Kidney (tissue), 14 donors: ENCODE data around the gene MAP3K7CL. TPM values are rescaled to one million over a fixed set of nuclear protein-coding genes. Genes with fewer than 3 reads are reported as not detected.

Experiments used
- DNase-seq, 5 donors: peaks; one replicate each; pipeline ENCODE4 v3.0.0-alpha.2; 2013 to 2020
- FAIRE-seq: peaks from 2 replicates; lab custom pipeline; 2012; peaks lifted over from hg19 to GRCh38; lab: Jason Lieb, UNC
- H3K27ac ChIP-seq, 2 donors: one replicate each; pipeline ENCODE4 v1.7.0; 2013; ENCODE audit warnings: low read depth in 2 of 2, low read length in 2 of 2, inconsistent platforms in 1 of 2
- H3K27me3 ChIP-seq: one replicate; pipeline ENCODE4 v1.7.1; 2013; ENCODE audit warnings: low read length, inconsistent platforms; ENCODE audit not compliant: control insufficient read depth, insufficient read depth
- H3K36me3 ChIP-seq, 3 donors: one replicate each; pipeline versions ENCODE4 v1.7.0 to v1.7.1; 2013; ENCODE audit warnings: low read length in 3 of 3, control low read depth in 1 of 3, inconsistent platforms in 1 of 3; ENCODE audit not compliant: insufficient read depth in 3 of 3, control insufficient read depth in 2 of 3
- H3K4me1 ChIP-seq, 3 donors: one replicate each; pipeline versions ENCODE4 v1.7.0 to v1.7.1; 2013; ENCODE audit warnings: low read length in 3 of 3, inconsistent platforms in 1 of 3, low read depth in 1 of 3; ENCODE audit not compliant: control insufficient read depth in 2 of 3, insufficient read depth in 2 of 3
- H3K4me3 ChIP-seq, 3 donors: one replicate each; pipeline versions ENCODE4 v1.7.0 to v1.8.1; 2013; ENCODE audit warnings: low read length in 3 of 3, control low read depth in 1 of 3, inconsistent platforms in 1 of 3
- H3K9ac ChIP-seq, 3 donors: one replicate each; pipeline versions ENCODE4 v1.7.0 to v1.7.1; 2013; ENCODE audit warnings: low read length in 3 of 3, control low read depth in 1 of 3, inconsistent platforms in 1 of 3
- H3K9me3 ChIP-seq, 3 donors: one replicate each; pipeline versions ENCODE4 v1.7.0 to v1.7.1; 2013; ENCODE audit warnings: low read length in 3 of 3, control low read depth in 1 of 3, inconsistent platforms in 1 of 3; ENCODE audit not compliant: control insufficient read depth in 2 of 3, insufficient read depth in 1 of 3
- CTCF ChIP-seq: IDR thresholded peaks from 3 replicates; pipeline ENCODE4 v1.5.1; 2012; ENCODE audit warnings: mild to moderate bottlenecking, moderate library complexity, borderline replicate concordance; ENCODE audit not compliant: insufficient read depth; ENCODE audit errors: extremely low read depth
- intact Hi-C: fragments of 100-400 bp; cut with DNase I; formaldehyde crosslinking; loops from one replicate; pipeline ENCODE4 v1.11.1; 2022
- polyA plus RNA-seq: library from polyadenylated mRNA; stranded (reverse); fragments of 350-450 nt; fragmentation: Illumina TruSeq; extraction: RNeasy Lipid Tissue Mini Kit (QIAGEN cat#74804); gene quantifications from one replicate; pipeline ENCODE4 v1.2.3, GENCODE V29; 2014; ENCODE audit warnings: low read depth, low replicate concordance; ENCODE audit not compliant: insufficient read depth
- total RNA-seq: library from RNA; stranded (reverse); fragmentation: NEBNext Ultra II Directional; extraction: Animal tissue kit (Norgen Biotek cat#: 25700); gene quantifications from one replicate; pipeline ENCODE4 v1.2.1, GENCODE V29; 2021
- donor health status: control.
- donor health status: control.
- donor health status: control.
- donor health status: control.
- donor health status: control.
- donor health status: DM: yes; HTN: yes; CAD: no.
- donor health status: Normal renal cell carcinoma (clear cell type).

MAP3K7CL gene
- total and polyA plus RNA-seq, 2 donors from 2014 or later: 5.4 to 12.7 TPM

GRCh38 chr21:29163341-29164115 lies 33.1 kb downstream of the MAP3K7CL start:
- no peaks in the 10 kb centered on the region for H3K27me3 ChIP-seq
- no peaks in the 10 kb centered on the region for H3K4me1 ChIP-seq
- H3K36me3 ChIP-seq: no peaks in the 10 kb centered on the region
- no peaks in the 10 kb centered on the region for H3K9me3 ChIP-seq
- TF ChIP-seq CTCF: no peak
- no peak overlapping the region for H3K27ac ChIP-seq
- no peak overlapping the region for H3K4me3 ChIP-seq
- FAIRE-seq (no peak), DNase-seq (no peak)
- H3K9ac ChIP-seq: no peak overlapping the region
- intact Hi-C loops: loop anchor here (10.0 kb wide), 1 partner anchor 191 kb away; no protein-coding TSS in a partner anchor

GRCh38 chr21:29164323-29164942 lies 34.0 kb downstream of the MAP3K7CL start:
- DNase-seq: peak in 2 of 5 donors; percentile 62 to 86
- H3K9me3 ChIP-seq: no peaks in the 10 kb centered on the region
- intact Hi-C loops: loop anchor here (10.0 kb wide), 1 partner anchor 190 kb away; no protein-coding TSS in a partner anchor

GRCh38 chr21:29166323-29166722 lies 35.9 kb downstream of the MAP3K7CL start:
- DNase-seq (no peak), FAIRE-seq (no peak)
- Histone ChIP-seq H3K9ac (no peak overlapping the region), H3K27ac (no peak overlapping the region), H3K27me3 (no peaks in the 10 kb centered on the region), H3K9me3 (no peaks in the 10 kb centered on the region), H3K4me1 (no peaks in the 10 kb centered on the region), H3K4me3 (no peak overlapping the region), H3K36me3 (no peaks in the 10 kb centered on the region)
- intact Hi-C loops: loop anchor here (10.0 kb wide), 1 partner anchor 188 kb away; no protein-coding TSS in a partner anchor
- no peak for TF ChIP-seq CTCF

More at GRCh38 chr21:29164323-29164942, 34.0 kb downstream of the MAP3K7CL start:
- Histone ChIP-seq H3K27ac (no peak overlapping the region), H3K4me3 (no peak overlapping the region), H3K27me3 (no peaks in the 10 kb centered on the region), H3K36me3 (no peaks in the 10 kb centered on the region), H3K4me1 (no peaks in the 10 kb centered on the region), H3K9ac (no peak overlapping the region)
- FAIRE-seq: peak; percentile 92
- TF ChIP-seq CTCF: peak; percentile 79
